ENCODE data around the gene CACNA2D3. TPM values are rescaled to one million over a fixed set of nuclear protein-coding genes. Genes with fewer than 3 reads are reported as not detected.

CACNA2D3 gene
- total RNA-seq, 2 donors from 2014 or later: 1.1 to 5.9 TPM

- Histone ChIP-seq H3K4me3 (no peak overlapping the region), H3K27me3 (replicated peaks; ENCODE audit: insufficient read depth) (no peaks in the 10 kb centered on the region), H3K9me3 (no peaks in the 10 kb centered on the region), H3K36me3 (no peaks in the 10 kb centered on the region), H3K4me1 (replicated peaks) (no peaks in the 10 kb centered on the region), H3K27ac (no peak overlapping the region)
- intact Hi-C loops (cut with DNase I): no loop called here
- DNase-seq (ENCODE audit: low spot score): no peak
- TF ChIP-seq, protein P1, sequence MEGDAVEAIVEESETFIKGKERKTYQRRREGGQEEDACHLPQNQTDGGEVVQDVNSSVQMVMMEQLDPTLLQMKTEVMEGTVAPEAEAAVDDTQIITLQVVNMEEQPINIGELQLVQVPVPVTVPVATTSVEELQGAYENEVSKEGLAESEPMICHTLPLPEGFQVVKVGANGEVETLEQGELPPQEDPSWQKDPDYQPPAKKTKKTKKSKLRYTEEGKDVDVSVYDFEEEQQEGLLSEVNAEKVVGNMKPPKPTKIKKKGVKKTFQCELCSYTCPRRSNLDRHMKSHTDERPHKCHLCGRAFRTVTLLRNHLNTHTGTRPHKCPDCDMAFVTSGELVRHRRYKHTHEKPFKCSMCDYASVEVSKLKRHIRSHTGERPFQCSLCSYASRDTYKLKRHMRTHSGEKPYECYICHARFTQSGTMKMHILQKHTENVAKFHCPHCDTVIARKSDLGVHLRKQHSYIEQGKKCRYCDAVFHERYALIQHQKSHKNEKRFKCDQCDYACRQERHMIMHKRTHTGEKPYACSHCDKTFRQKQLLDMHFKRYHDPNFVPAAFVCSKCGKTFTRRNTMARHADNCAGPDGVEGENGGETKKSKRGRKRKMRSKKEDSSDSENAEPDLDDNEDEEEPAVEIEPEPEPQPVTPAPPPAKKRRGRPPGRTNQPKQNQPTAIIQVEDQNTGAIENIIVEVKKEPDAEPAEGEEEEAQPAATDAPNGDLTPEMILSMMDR (IDR thresholded peaks at IDR 0.05): no peak
- TF ChIP-seq POLR2AphosphoS5 (IDR thresholded peaks at IDR 0.05) (no peak), POLR2A (IDR thresholded peaks at IDR 0.05) (no peak)
- WGBS: 80% methylated on average over 7 of the region's 7 CpGs
Measured at GRCh38 chr3:54941690-54942362, 819.5 kb downstream of the CACNA2D3 start.

DNA sequence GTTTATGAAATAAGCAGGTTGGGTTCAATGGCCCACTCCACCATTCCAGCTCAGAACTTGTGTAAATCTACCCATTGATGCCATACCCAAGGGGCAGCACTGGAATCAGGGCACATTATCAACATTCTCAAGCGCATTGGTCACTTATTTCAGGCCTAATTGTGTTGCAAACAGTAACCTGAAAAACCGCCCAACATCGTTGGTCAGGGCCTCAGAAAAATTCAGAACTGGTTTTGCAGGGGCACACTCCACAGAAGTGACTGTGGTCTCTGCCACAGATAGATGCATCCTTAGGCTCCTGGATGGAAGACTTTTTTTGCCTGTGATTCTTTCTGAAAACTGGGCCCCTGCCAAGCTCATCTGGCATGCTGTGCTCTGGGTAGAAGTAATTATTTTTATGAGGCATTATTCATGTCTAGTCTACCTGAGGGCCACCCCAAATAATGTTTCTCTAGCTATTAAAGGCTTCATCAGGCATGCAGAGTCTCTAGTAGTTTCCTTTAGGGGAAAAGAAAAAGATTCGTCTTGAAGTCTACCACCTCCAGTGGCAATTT is 827.2 kb downstream of the CACNA2D3 start:
- TF ChIP-seq, protein P1 (IDR thresholded peaks at IDR 0.05): no peak
- TF ChIP-seq POLR2AphosphoS5 (IDR thresholded peaks at IDR 0.05): no peak
- TF ChIP-seq POLR2A (IDR thresholded peaks at IDR 0.05): no peak
- WGBS: 66% methylated on average over 4 of the region's 4 CpGs
- DNase-seq (ENCODE audit: low spot score): no peak
- no peaks in the 10 kb centered on the region for H3K4me1 ChIP-seq (replicated peaks)
- H3K9me3 ChIP-seq: no peaks in the 10 kb centered on the region
- no peaks in the 10 kb centered on the region for H3K36me3 ChIP-seq
- intact Hi-C loops (cut with DNase I): loop anchor here (5.0 to 10.0 kb wide), 4 partner anchors 57 to 775 kb away; no protein-coding TSS in a partner anchor
- no peaks in the 10 kb centered on the region for H3K27me3 ChIP-seq (replicated peaks; ENCODE audit: insufficient read depth)
- H3K4me3 ChIP-seq: no peak overlapping the region
- no peak overlapping the region for H3K27ac ChIP-seq

DNA sequence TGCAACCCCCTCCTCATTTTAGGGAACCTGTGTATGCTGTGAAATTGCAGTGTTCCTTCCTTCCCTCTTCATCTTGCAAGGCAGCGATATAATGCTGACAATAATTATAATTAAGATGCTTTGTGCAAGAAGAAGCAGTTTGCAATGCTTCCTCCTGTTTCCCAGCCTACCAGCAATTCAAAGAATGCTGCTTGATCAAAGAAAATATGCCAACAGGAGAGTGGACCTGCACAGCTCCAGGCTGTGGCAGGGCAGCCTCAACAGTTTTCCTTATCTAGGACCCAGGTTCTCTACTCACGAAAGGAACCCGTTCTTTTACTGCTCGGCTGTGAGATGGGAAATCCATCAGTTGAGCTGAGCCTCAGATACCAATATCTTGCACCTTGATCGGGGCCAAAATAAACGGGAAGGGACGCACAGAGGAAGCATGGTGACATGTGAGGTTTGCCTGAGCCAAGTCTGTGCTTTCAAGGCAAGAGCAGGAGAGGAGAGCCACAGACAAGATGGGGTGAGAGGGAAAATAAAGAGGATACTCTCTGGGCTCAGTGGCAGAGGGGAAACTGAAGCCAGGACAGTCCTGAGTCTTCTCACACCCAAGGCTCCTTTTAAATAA is 828.1 kb downstream of the CACNA2D3 start:
- TF ChIP-seq POLR2AphosphoS5 (IDR thresholded peaks at IDR 0.05) (peak; percentile 26), POLR2A (IDR thresholded peaks at IDR 0.05) (no peak)
- WGBS: 15% methylated on average over 7 of the region's 7 CpGs
- intact Hi-C loops (cut with DNase I): loop anchor here (5.0 to 10.0 kb wide), 4 partner anchors 58 to 774 kb away; no protein-coding TSS in a partner anchor

GRCh38 chr3:54951405-54951804 is 829.1 kb downstream of the CACNA2D3 start:
- Histone ChIP-seq H3K27ac (no peak overlapping the region), H3K36me3 (no peaks in the 10 kb centered on the region), H3K4me3 (no peak overlapping the region), H3K4me1 (replicated peaks) (no peaks in the 10 kb centered on the region), H3K9me3 (no peaks in the 10 kb centered on the region), H3K27me3 (replicated peaks; ENCODE audit: insufficient read depth) (no peaks in the 10 kb centered on the region)
- TF ChIP-seq, protein P1 (IDR thresholded peaks at IDR 0.05): peak in 2 of 4 experiments; percentile 44 to 52
- TF ChIP-seq POLR2A (IDR thresholded peaks at IDR 0.05) (no peak), POLR2AphosphoS5 (IDR thresholded peaks at IDR 0.05) (no peak)
- intact Hi-C loops (cut with DNase I): loop anchor here (5.0 to 10.0 kb wide), 4 partner anchors 59 to 773 kb away; no protein-coding TSS in a partner anchor
- DNase-seq (ENCODE audit: low spot score): peak; percentile 38
- 26% methylated on average over 8 of the region's 8 CpGs for WGBS

More for the DNA sequence above, 828.1 kb downstream of the CACNA2D3 start:
- Histone ChIP-seq H3K4me1 (replicated peaks) (no peaks in the 10 kb centered on the region), H3K4me3 (no peak overlapping the region), H3K36me3 (no peaks in the 10 kb centered on the region), H3K27me3 (replicated peaks; ENCODE audit: insufficient read depth) (no peaks in the 10 kb centered on the region), H3K27ac (no peak overlapping the region), H3K9me3 (no peaks in the 10 kb centered on the region)
- DNase-seq (ENCODE audit: low spot score): peak; percentile 28

- no peak for DNase-seq (ENCODE audit: low spot score)
- H3K27ac ChIP-seq: no peak overlapping the region
- H3K4me1 ChIP-seq (replicated peaks): no peaks in the 10 kb centered on the region
- no peaks in the 10 kb centered on the region for H3K9me3 ChIP-seq
- intact Hi-C loops (cut with DNase I): loop anchor here (5.0 to 10.0 kb wide), 4 partner anchors 62 to 771 kb away; no protein-coding TSS in a partner anchor
- H3K27me3 ChIP-seq (replicated peaks; ENCODE audit: insufficient read depth): no peaks in the 10 kb centered on the region
- H3K4me3 ChIP-seq: no peak overlapping the region
- H3K36me3 ChIP-seq: no peaks in the 10 kb centered on the region
- TF ChIP-seq POLR2A (IDR thresholded peaks at IDR 0.05) (no peak), POLR2AphosphoS5 (IDR thresholded peaks at IDR 0.05) (no peak)
- TF ChIP-seq, protein P1 (IDR thresholded peaks at IDR 0.05): no peak
- WGBS: 52% methylated on average over 5 of the region's 5 CpGs
Measured at GRCh38 chr3:54954022-54954421, 831.7 kb downstream of the CACNA2D3 start.
